ENCODE measurements around the gene MAP7. TPM values are rescaled to one million over a fixed set of nuclear protein-coding genes. Genes with fewer than 3 reads are reported as not detected.

The MAP7 gene
- total RNA-seq, 3 donors from 2014 or later (not counting 1 experiment from before 2014, with no cell fraction given): 0.14 to 0.68 (median 0.14) TPM

DNA sequence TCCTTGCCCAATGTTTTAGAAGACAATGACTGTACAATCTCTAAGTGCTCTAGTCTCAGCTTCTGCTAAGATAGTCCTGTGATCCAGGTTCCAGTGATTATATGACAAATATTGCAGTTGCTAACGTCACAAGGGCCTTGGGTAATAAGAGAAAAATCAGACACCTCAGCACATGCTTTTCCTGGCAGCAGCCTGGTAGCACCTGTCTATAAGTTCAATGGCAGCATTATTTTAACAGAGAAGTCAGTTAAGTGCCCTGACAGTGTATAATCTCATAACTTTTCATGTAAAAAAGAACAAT, 139.2 kb downstream of the MAP7 start:
- Mint-ChIP-seq H3K4me1 (no peaks in the 10 kb centered on the region), H3K4me3 (no peak overlapping the region), H3K36me3 (no peaks in the 10 kb centered on the region), H3K27me3 (ENCODE audit: low read depth in 2 of 2) (peaks cover 3 to 24% of the 10 kb centered on the region in 2 donors), H3K9me3 (no peaks in the 10 kb centered on the region), H3K27ac (no peak overlapping the region)
- no peaks in the 10 kb centered on the region for H3K4me1 ChIP-seq (ENCODE audit: control insufficient read depth, insufficient read depth, low read length)
- no peaks in the 10 kb centered on the region for H3K27me3 ChIP-seq (ENCODE audit: control insufficient read depth, insufficient read depth, low read length)
- H3K9me3 ChIP-seq (ENCODE audit: control insufficient read depth, insufficient read depth, low read length): no peaks in the 10 kb centered on the region
- WGBS (ENCODE audit: insufficient coverage): 88% methylated on average over 1 of the region's 1 CpG
- TF ChIP-seq, protein P1, sequence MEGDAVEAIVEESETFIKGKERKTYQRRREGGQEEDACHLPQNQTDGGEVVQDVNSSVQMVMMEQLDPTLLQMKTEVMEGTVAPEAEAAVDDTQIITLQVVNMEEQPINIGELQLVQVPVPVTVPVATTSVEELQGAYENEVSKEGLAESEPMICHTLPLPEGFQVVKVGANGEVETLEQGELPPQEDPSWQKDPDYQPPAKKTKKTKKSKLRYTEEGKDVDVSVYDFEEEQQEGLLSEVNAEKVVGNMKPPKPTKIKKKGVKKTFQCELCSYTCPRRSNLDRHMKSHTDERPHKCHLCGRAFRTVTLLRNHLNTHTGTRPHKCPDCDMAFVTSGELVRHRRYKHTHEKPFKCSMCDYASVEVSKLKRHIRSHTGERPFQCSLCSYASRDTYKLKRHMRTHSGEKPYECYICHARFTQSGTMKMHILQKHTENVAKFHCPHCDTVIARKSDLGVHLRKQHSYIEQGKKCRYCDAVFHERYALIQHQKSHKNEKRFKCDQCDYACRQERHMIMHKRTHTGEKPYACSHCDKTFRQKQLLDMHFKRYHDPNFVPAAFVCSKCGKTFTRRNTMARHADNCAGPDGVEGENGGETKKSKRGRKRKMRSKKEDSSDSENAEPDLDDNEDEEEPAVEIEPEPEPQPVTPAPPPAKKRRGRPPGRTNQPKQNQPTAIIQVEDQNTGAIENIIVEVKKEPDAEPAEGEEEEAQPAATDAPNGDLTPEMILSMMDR (IDR thresholded peaks at IDR 0.05): no peak
- H3K36me3 ChIP-seq (ENCODE audit: control insufficient read depth, insufficient read depth, low read length): no peaks in the 10 kb centered on the region
- H3K27ac ChIP-seq (ENCODE audit: low read length): no peak overlapping the region
- intact Hi-C loops (cut with micrococcal nuclease): no loop called here
- no peak for DNase-seq
- no peak overlapping the region for H3K4me3 ChIP-seq (ENCODE audit: low read length)
- ATAC-seq: no peak

DNA sequence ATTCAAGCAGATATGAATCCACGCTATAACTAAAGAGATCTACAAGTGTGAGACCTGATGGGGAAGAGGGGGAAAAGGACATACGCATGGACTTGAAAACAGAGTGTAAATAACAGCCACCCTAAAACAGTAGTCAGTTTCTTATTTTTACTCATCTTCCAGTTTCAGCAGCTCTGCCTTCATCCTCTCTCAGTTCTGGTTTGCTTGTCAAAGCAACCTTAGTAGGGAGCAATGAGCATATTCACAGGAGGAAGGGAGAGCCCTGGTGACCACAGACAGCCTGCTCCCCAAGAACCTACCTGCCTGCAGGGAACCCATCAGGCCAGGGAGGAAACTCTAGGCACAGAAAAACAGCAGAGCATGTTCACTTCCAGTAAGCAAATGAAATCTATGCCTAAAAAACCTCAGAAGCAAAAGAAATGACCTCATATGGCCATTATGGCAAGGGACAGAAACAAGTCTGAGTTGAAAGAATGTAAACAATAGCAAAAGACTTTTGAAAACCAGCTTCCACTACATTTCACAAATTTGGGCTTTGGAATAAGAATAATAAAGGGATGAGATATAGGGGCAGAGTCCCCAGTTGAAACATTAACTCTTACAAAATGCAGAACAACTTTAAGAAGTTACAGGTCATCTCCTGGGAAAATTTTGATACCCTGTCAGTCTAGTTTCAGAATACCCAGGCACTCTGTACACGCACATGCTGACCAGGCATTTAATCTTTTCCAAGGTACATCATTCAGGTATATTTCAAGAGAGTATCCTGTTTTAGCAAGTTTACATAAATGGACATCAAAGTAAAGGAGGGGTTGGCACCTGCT, 139.8 kb downstream of the MAP7 start:
- no peaks in the 10 kb centered on the region for H3K36me3 ChIP-seq (ENCODE audit: control insufficient read depth, insufficient read depth, low read length)
- no peak for DNase-seq
- no peaks in the 10 kb centered on the region for H3K4me1 ChIP-seq (ENCODE audit: control insufficient read depth, insufficient read depth, low read length)
- H3K36me3 Mint-ChIP-seq: no peaks in the 10 kb centered on the region
- H3K27me3 Mint-ChIP-seq (ENCODE audit: low read depth in 2 of 2): peaks cover 3 to 24% of the 10 kb centered on the region in 2 donors
- no peaks in the 10 kb centered on the region for H3K9me3 ChIP-seq (ENCODE audit: control insufficient read depth, insufficient read depth, low read length)
- H3K4me3 Mint-ChIP-seq: no peak overlapping the region
- no peaks in the 10 kb centered on the region for H3K4me1 Mint-ChIP-seq
- no peak overlapping the region for H3K27ac Mint-ChIP-seq
- H3K4me3 ChIP-seq (ENCODE audit: low read length): no peak overlapping the region
- TF ChIP-seq, protein P1 (IDR thresholded peaks at IDR 0.05): no peak
- no peak for ATAC-seq
- WGBS (ENCODE audit: insufficient coverage): 85% methylated on average over 2 of the region's 3 CpGs
- H3K27me3 ChIP-seq (ENCODE audit: control insufficient read depth, insufficient read depth, low read length): no peaks in the 10 kb centered on the region
- H3K9me3 Mint-ChIP-seq: no peaks in the 10 kb centered on the region
- intact Hi-C loops (cut with micrococcal nuclease): no loop called here
- no peak overlapping the region for H3K27ac ChIP-seq (ENCODE audit: low read length)

DNA sequence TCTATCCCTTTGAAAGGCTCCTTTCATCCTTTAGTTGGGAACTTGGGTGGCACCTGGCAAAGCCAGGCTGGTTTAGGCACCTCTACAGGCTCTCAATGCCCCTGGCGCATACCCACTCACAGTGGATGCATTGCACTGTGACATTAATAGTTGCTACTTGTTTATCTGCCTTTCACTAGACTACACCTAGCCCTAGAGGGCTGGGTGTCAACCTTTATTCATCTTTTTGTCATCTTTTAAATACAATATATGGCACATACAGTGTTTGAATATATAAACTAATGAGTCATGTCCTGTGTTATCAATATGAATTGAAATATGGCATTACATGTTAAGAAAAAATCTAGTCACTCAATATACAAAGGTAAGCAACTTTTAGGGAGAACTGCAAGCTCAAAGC, 140.6 kb downstream of the MAP7 start:
- Mint-ChIP-seq H3K4me1 (no peaks in the 10 kb centered on the region), H3K4me3 (no peak overlapping the region), H3K27ac (no peak overlapping the region), H3K36me3 (no peaks in the 10 kb centered on the region), H3K27me3 (ENCODE audit: low read depth in 2 of 2) (peaks cover 3 to 24% of the 10 kb centered on the region in 2 donors), H3K9me3 (no peaks in the 10 kb centered on the region)
- DNase-seq: no peak
- Histone ChIP-seq H3K36me3 (ENCODE audit: control insufficient read depth, insufficient read depth, low read length) (no peaks in the 10 kb centered on the region), H3K27me3 (ENCODE audit: control insufficient read depth, insufficient read depth, low read length) (no peaks in the 10 kb centered on the region), H3K27ac (ENCODE audit: low read length) (no peak overlapping the region), H3K4me3 (ENCODE audit: low read length) (no peak overlapping the region), H3K9me3 (ENCODE audit: control insufficient read depth, insufficient read depth, low read length) (no peaks in the 10 kb centered on the region), H3K4me1 (ENCODE audit: control insufficient read depth, insufficient read depth, low read length) (no peaks in the 10 kb centered on the region)
- ATAC-seq: no peak
- TF ChIP-seq, protein P1 (IDR thresholded peaks at IDR 0.05): no peak
- WGBS (ENCODE audit: insufficient coverage): 88% methylated on average over 1 of the region's 1 CpG
- intact Hi-C loops (cut with micrococcal nuclease): no loop called here

DNA sequence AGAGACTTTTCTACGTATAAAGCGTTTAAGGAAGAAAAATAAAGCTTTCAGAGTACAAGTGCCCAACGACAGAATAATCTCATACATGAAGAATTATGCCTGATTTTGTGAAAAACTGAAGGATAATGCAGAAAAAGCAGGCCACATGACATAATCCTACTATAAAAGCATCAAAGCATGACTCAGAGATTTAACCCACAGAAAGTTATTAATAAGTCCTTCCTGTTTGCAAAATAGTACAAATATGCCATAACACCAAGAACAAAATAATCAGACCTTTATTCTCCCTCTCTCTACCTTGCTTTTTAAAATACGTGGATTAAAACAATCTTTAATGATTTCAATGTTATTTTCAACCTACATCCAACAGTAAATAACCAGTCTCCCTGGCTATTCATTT, 142.0 kb downstream of the MAP7 start:
- no peak overlapping the region for H3K4me3 ChIP-seq (ENCODE audit: low read length)
- H3K36me3 ChIP-seq (ENCODE audit: control insufficient read depth, insufficient read depth, low read length): no peaks in the 10 kb centered on the region
- 57% methylated on average over 4 of the region's 4 CpGs for WGBS (ENCODE audit: insufficient coverage)
- H3K9me3 ChIP-seq (ENCODE audit: control insufficient read depth, insufficient read depth, low read length): no peaks in the 10 kb centered on the region
- ATAC-seq (no peak), DNase-seq (no peak)
- H3K36me3 Mint-ChIP-seq: no peaks in the 10 kb centered on the region
- H3K4me3 Mint-ChIP-seq: no peak overlapping the region
- H3K27me3 ChIP-seq (ENCODE audit: control insufficient read depth, insufficient read depth, low read length): no peaks in the 10 kb centered on the region
- no peaks in the 10 kb centered on the region for H3K9me3 Mint-ChIP-seq
- H3K4me1 Mint-ChIP-seq: no peaks in the 10 kb centered on the region
- no peak overlapping the region for H3K27ac Mint-ChIP-seq
- intact Hi-C loops (cut with micrococcal nuclease): no loop called here
- TF ChIP-seq, protein P1 (IDR thresholded peaks at IDR 0.05): no peak
- no peak overlapping the region for H3K27ac ChIP-seq (ENCODE audit: low read length)
- no peaks in the 10 kb centered on the region for H3K4me1 ChIP-seq (ENCODE audit: control insufficient read depth, insufficient read depth, low read length)
- H3K27me3 Mint-ChIP-seq (ENCODE audit: low read depth in 2 of 2): peaks cover 3 to 24% of the 10 kb centered on the region in 2 donors

Data from natural killer cell (primary cell).